Epithelial cell of esophagus (primary cell): ENCODE results near the gene SBDS.
"Not testable (repeated sequence)": the region's sequence is repeated elsewhere in the genome, so short reads cannot be mapped to it uniquely, and the experiment has no call there.

ENCODE experiments used
- DNase-seq: peaks from one replicate; pipeline ENCODE4 v3.0.0; 2010; ENCODE audit warnings: low read depth
- H3K4me3 ChIP-seq: 2 replicates; pipeline ENCODE4 v1.5.1; 2011; ENCODE audit warnings: mild to moderate bottlenecking, low read length, control low read depth
- CTCF ChIP-seq: IDR thresholded peaks from 2 replicates; pipeline ENCODE4 v1.5.1; 2011; ENCODE audit warnings: low read depth, mild to moderate bottlenecking, low read length, control low read depth, inconsistent platforms; ENCODE audit not compliant: insufficient read depth; ENCODE audit errors: missing control alignments

The SBDS gene

GRCh38 chr7:67019562-67020390, 24.4 kb upstream of the SBDS start:
- no peak for TF ChIP-seq CTCF
- H3K4me3 ChIP-seq: no peak overlapping the region
- DNase-seq: peak; percentile 16

DNA sequence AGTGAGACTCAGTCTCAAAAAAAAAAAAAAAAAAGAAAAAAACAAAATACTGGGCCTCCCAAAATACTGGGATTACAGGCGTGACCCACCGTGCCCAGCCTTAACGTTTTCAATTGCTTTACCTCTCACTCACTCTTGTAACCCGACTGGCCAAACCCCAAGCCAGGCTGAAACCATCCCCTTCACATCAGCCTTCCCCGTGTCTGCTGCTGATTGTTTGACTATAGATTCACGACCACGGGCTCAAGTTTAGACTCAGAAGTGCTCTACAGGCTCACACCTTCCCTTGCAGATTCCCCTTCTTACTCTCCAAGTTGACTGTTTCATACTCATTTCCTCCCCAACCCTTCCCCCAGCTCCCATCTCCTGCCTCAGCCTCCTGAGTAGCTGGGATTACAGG, 23.6 kb upstream of the SBDS start:
- H3K4me3 ChIP-seq: no peak overlapping the region
- DNase-seq: no peak
- TF ChIP-seq CTCF: no peak

GRCh38 chr7:67017971-67018370, 22.6 kb upstream of the SBDS start:
- not testable (repeated sequence) for H3K4me3 ChIP-seq, DNase-seq

GRCh38 chr7:67014076-67014622, 18.8 kb upstream of the SBDS start:
- not testable (repeated sequence) for DNase-seq, H3K4me3 ChIP-seq

- DNase-seq: not testable (repeated sequence)
Measured at GRCh38 chr7:67009677-67010076, 14.3 kb upstream of the SBDS start.

GRCh38 chr7:67008260-67008659, 12.9 kb upstream of the SBDS start:
- DNase-seq: no peak
- no peak overlapping the region for H3K4me3 ChIP-seq
- no peak for TF ChIP-seq CTCF

More at GRCh38 chr7:67009677-67010076, 14.3 kb upstream of the SBDS start:
- not testable (repeated sequence) for H3K4me3 ChIP-seq

DNA sequence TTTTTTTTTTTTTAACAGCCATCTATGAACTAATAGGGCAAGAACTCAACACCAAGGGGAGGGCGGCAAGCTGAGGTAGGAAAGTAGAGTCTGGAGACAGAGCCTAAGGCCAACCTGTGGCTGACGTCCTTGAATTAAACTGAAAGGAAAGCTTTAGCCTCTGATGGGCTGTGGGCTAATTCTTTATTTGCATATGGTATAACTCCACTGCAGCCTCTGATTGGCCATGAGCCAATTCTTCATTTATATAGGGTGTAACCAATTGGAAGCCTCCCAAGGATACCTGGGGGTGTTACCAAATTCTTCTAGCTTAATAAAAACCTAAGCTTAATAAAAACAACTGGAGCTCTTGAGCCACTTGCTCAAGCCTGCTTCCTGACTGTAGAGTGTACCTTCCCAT, 11.6 kb upstream of the SBDS start:
- TF ChIP-seq CTCF: no peak
- H3K4me3 ChIP-seq: no peak overlapping the region
- no peak for DNase-seq

DNA sequence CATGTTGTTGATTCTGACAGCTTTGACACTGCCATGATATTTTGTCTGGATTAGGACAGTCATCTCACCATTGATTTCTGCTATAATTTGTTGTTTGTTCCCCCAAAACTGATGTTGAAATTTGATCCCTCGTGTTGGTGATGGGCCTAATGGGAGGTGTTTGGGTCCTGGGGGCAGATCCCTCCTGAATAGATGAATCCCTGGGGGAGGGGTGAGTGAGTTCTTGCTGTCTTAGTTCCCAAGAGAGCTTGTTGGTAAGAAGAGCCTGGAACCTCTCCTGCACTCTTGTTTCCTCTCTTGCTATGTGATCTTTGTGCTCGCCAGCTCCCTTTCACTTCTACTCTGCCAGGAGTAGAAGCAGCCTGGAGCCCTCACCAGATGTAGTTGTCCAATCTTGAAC, 8.8 kb upstream of the SBDS start:
- DNase-seq, H3K4me3 ChIP-seq: not testable (repeated sequence)

GRCh38 chr7:67000601-67001258, 5.3 kb upstream of the SBDS start:
- peak; percentile 27 for DNase-seq
- H3K4me3 ChIP-seq: not testable (repeated sequence)
- TF ChIP-seq CTCF: peak; percentile 10

- H3K4me3 ChIP-seq: peak within 1 kb of the TSS; percentile 60
- peak; percentile 98 for DNase-seq
Measured at GRCh38 chr7:66996444-66997191, 1.2 kb upstream of the SBDS start, which contains the start of gene TYW1. Gene TYW1, plus strand, starts transcription at chr7:66996833. Its CDS starts 146 bp downstream, at chr7:66996979.
